ENCODE data around the gene LHFPL2. TPM values are rescaled to one million over a fixed set of nuclear protein-coding genes. Genes with fewer than 3 reads are reported as not detected.

Gene LHFPL2
- total RNA-seq, 1 experiment from 2014 or later = 17.9 TPM

DNA sequence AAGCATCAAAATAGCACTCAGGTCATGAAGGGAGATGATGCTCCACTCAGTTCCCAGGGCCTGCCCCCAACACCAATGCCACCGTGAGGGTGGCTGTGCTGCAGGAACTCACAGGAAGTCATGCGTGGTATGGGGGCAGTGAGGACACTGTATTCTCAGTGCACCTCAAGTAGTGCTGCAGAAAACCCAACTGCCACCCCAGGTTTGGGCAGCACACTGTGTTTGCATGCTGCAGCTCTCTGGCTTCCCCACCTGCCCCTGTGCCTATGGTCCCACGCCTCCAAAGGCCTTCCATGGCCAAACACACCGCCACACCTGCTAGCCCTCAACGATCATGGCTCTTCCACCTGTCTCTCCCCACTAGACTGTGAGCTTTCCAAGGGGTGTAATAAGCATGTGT lies 14.3 kb downstream of the LHFPL2 start:
- intact Hi-C loops (cut with micrococcal nuclease) = loop anchor here (5.0 kb wide), 1 partner anchor 167 kb away; no protein-coding TSS in a partner anchor
- ChIA-PET CTCF (no interaction called here), RAD21 (ENCODE audit: low non-redundant PET in 1 of 2, low total read pairs in 2 of 2, uncharacterized antibody in 2 of 2, unreplicated experiment in 2 of 2) (interaction anchor here in 1 of 2 experiments (0.6 kb wide), 1 partner anchor 38 kb away, joined by 3 read pairs; no protein-coding TSS in a partner anchor), POLR2A (no interaction called here)
- H3K9me2 ChIP-seq (ENCODE audit: insufficient read depth) = no peaks in the 10 kb centered on the region
- peaks cover 36% of the 10 kb centered on the region for H3K79me2 ChIP-seq (ENCODE audit: insufficient read depth, low read length)
- H3K27me3 ChIP-seq (ENCODE audit: insufficient read depth, low read length) = no peaks in the 10 kb centered on the region
- H4K20me1 ChIP-seq (ENCODE audit: insufficient read depth) = no peaks in the 10 kb centered on the region
- H3K4me2 ChIP-seq (ENCODE audit: low read length) = no peak overlapping the region
- DNase-seq (ENCODE audit: low read depth, low spot score) = no peak
- H3K4me1 ChIP-seq (ENCODE audit: control insufficient read depth in 1 of 2, insufficient read depth in 2 of 2, low read length in 2 of 2) = peaks cover 0 to 10% of the 10 kb centered on the region in 2 experiments; a peak in 2 of 4 replicates
- H3K4me3 ChIP-seq (replicated peaks in 1 of 2; ENCODE audit: low read depth in 1 of 2, low read length in 2 of 2) = no peak overlapping the region
- no peak overlapping the region for H3K27ac ChIP-seq (ENCODE audit: low read depth, low read length)
- no peak for ATAC-seq
- H2AFZ ChIP-seq (ENCODE audit: low read depth, low read length, poor library complexity, severe bottlenecking) = no peak overlapping the region
- H3K36me3 ChIP-seq (ENCODE audit: control insufficient read depth in 1 of 2, insufficient read depth in 2 of 2, low read length in 2 of 2) = peaks cover 2 to 14% of the 10 kb centered on the region in 2 experiments; a peak in 2 of 4 replicates
- H3K9me3 ChIP-seq (ENCODE audit: control insufficient read depth in 1 of 2, insufficient read depth in 1 of 2, low read depth in 1 of 2, low read length in 2 of 2) = no peaks in the 10 kb centered on the region
- no TSS peak for BruUV-seq (replicated peaks)
- TF ChIP-seq, protein P1, sequence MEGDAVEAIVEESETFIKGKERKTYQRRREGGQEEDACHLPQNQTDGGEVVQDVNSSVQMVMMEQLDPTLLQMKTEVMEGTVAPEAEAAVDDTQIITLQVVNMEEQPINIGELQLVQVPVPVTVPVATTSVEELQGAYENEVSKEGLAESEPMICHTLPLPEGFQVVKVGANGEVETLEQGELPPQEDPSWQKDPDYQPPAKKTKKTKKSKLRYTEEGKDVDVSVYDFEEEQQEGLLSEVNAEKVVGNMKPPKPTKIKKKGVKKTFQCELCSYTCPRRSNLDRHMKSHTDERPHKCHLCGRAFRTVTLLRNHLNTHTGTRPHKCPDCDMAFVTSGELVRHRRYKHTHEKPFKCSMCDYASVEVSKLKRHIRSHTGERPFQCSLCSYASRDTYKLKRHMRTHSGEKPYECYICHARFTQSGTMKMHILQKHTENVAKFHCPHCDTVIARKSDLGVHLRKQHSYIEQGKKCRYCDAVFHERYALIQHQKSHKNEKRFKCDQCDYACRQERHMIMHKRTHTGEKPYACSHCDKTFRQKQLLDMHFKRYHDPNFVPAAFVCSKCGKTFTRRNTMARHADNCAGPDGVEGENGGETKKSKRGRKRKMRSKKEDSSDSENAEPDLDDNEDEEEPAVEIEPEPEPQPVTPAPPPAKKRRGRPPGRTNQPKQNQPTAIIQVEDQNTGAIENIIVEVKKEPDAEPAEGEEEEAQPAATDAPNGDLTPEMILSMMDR (IDR thresholded peaks at IDR 0.05 in 2 of 3, conservative IDR thresholded peaks at IDR 0.05 in 1 of 3; ENCODE audit: borderline replicate concordance in 1 of 3, insufficient read depth in 1 of 3, low read depth in 2 of 3, low read length in 2 of 3) = no peak
- TF ChIP-seq SRF (IDR thresholded peaks at IDR 0.05; ENCODE audit: low read depth) (no peak), TCF7L2 (IDR thresholded peaks at IDR 0.05; ENCODE audit: borderline replicate concordance, extremely low read depth, insufficient read depth, insufficient read length) (no peak), EGR1 (IDR thresholded peaks at IDR 0.05; ENCODE audit: low read depth) (no peak), SP1 (IDR thresholded peaks at IDR 0.05; ENCODE audit: low read depth) (no peak), SIN3A (IDR thresholded peaks at IDR 0.05; ENCODE audit: low read depth) (no peak), YY1 (IDR thresholded peaks at IDR 0.05; ENCODE audit: extremely low read depth, insufficient replicate concordance, low read depth, low read length) (no peak), EZH2phosphoT487 (IDR thresholded peaks at IDR 0.05; ENCODE audit: borderline replicate concordance) (no peak), ELF1 (IDR thresholded peaks at IDR 0.05; ENCODE audit: borderline replicate concordance, low read depth) (no peak), JUND (IDR thresholded peaks at IDR 0.05) (no peak), ZFX (IDR thresholded peaks at IDR 0.05) (no peak), CEBPB (IDR thresholded peaks at IDR 0.05; ENCODE audit: low read depth) (no peak), POLR2A (IDR thresholded peaks at IDR 0.05; ENCODE audit: borderline replicate concordance, extremely low read depth, insufficient read depth, insufficient read length) (no peak), ZNF274 (IDR thresholded peaks at IDR 0.05; ENCODE audit: low read depth, low read length) (no peak), POLR2AphosphoS5 (IDR thresholded peaks at IDR 0.05; ENCODE audit: low read depth, low read length) (no peak), RAD21 (IDR thresholded peaks at IDR 0.05; ENCODE audit: low read depth) (no peak), FOSL1 (IDR thresholded peaks at IDR 0.05; ENCODE audit: low read depth) (no peak)
- TF ChIP-seq, protein P2, sequence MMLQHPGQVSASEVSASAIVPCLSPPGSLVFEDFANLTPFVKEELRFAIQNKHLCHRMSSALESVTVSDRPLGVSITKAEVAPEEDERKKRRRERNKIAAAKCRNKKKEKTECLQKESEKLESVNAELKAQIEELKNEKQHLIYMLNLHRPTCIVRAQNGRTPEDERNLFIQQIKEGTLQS (IDR thresholded peaks at IDR 0.05) = no peak
- TF ChIP-seq, protein P3, sequence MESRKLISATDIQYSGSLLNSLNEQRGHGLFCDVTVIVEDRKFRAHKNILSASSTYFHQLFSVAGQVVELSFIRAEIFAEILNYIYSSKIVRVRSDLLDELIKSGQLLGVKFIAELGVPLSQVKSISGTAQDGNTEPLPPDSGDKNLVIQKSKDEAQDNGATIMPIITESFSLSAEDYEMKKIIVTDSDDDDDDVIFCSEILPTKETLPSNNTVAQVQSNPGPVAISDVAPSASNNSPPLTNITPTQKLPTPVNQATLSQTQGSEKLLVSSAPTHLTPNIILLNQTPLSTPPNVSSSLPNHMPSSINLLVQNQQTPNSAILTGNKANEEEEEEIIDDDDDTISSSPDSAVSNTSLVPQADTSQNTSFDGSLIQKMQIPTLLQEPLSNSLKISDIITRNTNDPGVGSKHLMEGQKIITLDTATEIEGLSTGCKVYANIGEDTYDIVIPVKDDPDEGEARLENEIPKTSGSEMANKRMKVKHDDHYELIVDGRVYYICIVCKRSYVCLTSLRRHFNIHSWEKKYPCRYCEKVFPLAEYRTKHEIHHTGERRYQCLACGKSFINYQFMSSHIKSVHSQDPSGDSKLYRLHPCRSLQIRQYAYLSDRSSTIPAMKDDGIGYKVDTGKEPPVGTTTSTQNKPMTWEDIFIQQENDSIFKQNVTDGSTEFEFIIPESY (IDR thresholded peaks at IDR 0.05; ENCODE audit: extremely low read depth, insufficient replicate concordance, low read length) = no peak
- TF ChIP-seq, protein P4, sequence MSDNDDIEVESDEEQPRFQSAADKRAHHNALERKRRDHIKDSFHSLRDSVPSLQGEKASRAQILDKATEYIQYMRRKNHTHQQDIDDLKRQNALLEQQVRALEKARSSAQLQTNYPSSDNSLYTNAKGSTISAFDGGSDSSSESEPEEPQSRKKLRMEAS (IDR thresholded peaks at IDR 0.05) = no peak
- no peak overlapping the region for H3K9ac ChIP-seq (ENCODE audit: low read length)
